ENCODE data around the gene DTNA. TPM values are rescaled to one million over a fixed set of nuclear protein-coding genes. Genes with fewer than 3 reads are reported as not detected.
A peak's percentile ranks its signal among the peaks of the same experiment; 100 is the strongest.

The DTNA gene
- total and polyA plus RNA-seq, 2 donors (not counting 1 experiment from before 2014, with no cell fraction given) = 38.8 to 49.8 TPM

DNA sequence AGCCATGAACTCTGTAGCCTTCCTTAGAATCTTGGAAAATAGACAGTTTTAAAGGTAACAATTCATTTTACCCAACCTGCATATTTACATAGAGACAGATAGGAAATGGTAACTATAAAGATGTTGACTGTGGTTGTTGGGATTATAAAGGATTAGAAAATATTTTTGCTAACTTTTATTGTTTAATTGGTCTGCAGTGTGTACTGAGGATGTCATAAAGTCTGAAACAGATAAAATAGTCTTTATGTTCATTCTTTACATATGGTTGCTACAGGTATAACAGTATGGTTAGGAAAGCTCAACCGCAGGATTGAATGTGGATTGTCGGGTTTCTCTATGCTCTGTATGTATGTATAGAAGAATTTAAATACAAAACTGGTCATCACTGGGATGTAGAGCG is 7.3 kb upstream of the DTNA start:
- no peak overlapping the region for H3K4me3 ChIP-seq (replicated peaks in 1 of 4; ENCODE audit: control extremely low read depth in 1 of 4, insufficient read depth in 1 of 4, low read depth in 3 of 4, low read length in 4 of 4)
- H3K27me3 ChIP-seq (ENCODE audit: control insufficient read depth, insufficient read depth, low read length) = no peaks in the 10 kb centered on the region
- no peaks in the 10 kb centered on the region for H4K20me1 ChIP-seq (ENCODE audit: control insufficient read depth, extremely low read depth, insufficient read depth, low read length)
- H3K4me1 ChIP-seq (ENCODE audit: control insufficient read depth, extremely low read depth, insufficient read depth, low read length) = peaks cover 5% of the 10 kb centered on the region
- H3K4me2 ChIP-seq (ENCODE audit: extremely low read depth, insufficient read depth, low read length) = no peak overlapping the region
- no peak overlapping the region for H2AFZ ChIP-seq (ENCODE audit: low read length)
- no peaks in the 10 kb centered on the region for H3K36me3 ChIP-seq (ENCODE audit: control insufficient read depth, insufficient read depth, low read length)
- H3K9ac ChIP-seq (ENCODE audit: insufficient read depth, low read length) = no peak overlapping the region
- H3K27ac ChIP-seq (ENCODE audit: insufficient read depth, low read length) = no peak overlapping the region
- DNase-seq (ENCODE audit: low read depth in 2 of 2) = no peak
- TF ChIP-seq CTCF (conservative IDR thresholded peaks at IDR 0.05 in 1 of 2, IDR thresholded peaks at IDR 0.05 in 1 of 2; ENCODE audit: low read depth in 1 of 2, low read length in 2 of 2) (no peak), EZH2 (IDR thresholded peaks at IDR 0.05; ENCODE audit: low read length, missing control alignments) (no peak)
- H3K9me3 ChIP-seq (ENCODE audit: control insufficient read depth, insufficient read depth, low read depth, low read length) = no peaks in the 10 kb centered on the region
- no peaks in the 10 kb centered on the region for H3K79me2 ChIP-seq (ENCODE audit: control insufficient read depth, insufficient read depth, low read length)

DNA sequence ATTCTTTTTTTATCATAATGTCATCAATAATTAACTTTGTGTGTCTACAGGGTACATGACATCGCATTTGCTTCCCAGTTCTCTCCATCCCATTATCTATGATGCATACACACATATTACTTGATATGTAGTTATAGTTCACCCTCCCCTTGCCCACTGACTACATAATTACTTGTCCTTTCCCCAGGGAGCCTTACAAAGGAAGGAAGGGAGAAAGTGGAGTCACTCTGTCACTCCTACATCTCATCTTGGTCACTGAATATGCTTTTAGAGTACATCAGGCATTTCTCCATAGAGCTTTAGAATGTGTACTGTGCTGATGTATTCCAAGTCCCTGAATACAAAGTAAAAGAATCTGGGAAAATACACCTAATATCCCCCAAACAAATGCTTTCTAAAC is 6.0 kb upstream of the DTNA start:
- Histone ChIP-seq H3K9ac (ENCODE audit: insufficient read depth, low read length) (no peak overlapping the region), H4K20me1 (ENCODE audit: control insufficient read depth, extremely low read depth, insufficient read depth, low read length) (no peaks in the 10 kb centered on the region), H3K27ac (ENCODE audit: insufficient read depth, low read length) (no peak overlapping the region), H3K27me3 (ENCODE audit: control insufficient read depth, insufficient read depth, low read length) (no peaks in the 10 kb centered on the region), H3K4me2 (ENCODE audit: extremely low read depth, insufficient read depth, low read length) (no peak overlapping the region), H3K79me2 (ENCODE audit: control insufficient read depth, insufficient read depth, low read length) (no peaks in the 10 kb centered on the region), H3K9me3 (ENCODE audit: control insufficient read depth, insufficient read depth, low read depth, low read length) (no peaks in the 10 kb centered on the region), H2AFZ (ENCODE audit: low read length) (peak overlapping the region; percentile 12), H3K36me3 (ENCODE audit: control insufficient read depth, insufficient read depth, low read length) (no peaks in the 10 kb centered on the region), H3K4me3 (replicated peaks in 1 of 4; ENCODE audit: control extremely low read depth in 1 of 4, insufficient read depth in 1 of 4, low read depth in 3 of 4, low read length in 4 of 4) (no peak overlapping the region), H3K4me1 (ENCODE audit: control insufficient read depth, extremely low read depth, insufficient read depth, low read length) (peaks cover 15% of the 10 kb centered on the region)
- no peak for TF ChIP-seq CTCF (conservative IDR thresholded peaks at IDR 0.05 in 1 of 2, IDR thresholded peaks at IDR 0.05 in 1 of 2; ENCODE audit: low read depth in 1 of 2, low read length in 2 of 2)
- no peak for TF ChIP-seq EZH2 (IDR thresholded peaks at IDR 0.05; ENCODE audit: low read length, missing control alignments)
- DNase-seq (ENCODE audit: low read depth in 2 of 2) = no peak

DNA sequence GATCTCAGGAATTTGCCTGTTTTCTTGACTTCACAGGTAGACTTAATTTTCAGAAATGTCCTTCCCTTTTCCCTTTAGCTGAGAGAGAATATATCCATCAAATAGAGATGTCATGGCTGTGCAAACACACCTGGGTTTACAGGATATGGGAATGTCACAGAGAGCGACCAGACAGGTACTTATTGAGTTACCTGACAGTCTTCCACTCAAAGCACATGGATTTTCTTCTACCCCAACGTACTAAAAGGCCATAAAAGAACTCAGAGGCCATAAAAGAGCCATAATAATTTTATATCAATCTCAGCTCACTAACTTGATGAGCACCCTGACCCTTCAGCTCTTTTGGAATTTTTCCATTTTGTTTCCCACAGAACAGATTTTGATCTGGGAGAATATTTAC is 5.3 kb upstream of the DTNA start:
- no peak for TF ChIP-seq CTCF (conservative IDR thresholded peaks at IDR 0.05 in 1 of 2, IDR thresholded peaks at IDR 0.05 in 1 of 2; ENCODE audit: low read depth in 1 of 2, low read length in 2 of 2)
- Histone ChIP-seq H3K9me3 (ENCODE audit: control insufficient read depth, insufficient read depth, low read depth, low read length) (no peaks in the 10 kb centered on the region), H4K20me1 (ENCODE audit: control insufficient read depth, extremely low read depth, insufficient read depth, low read length) (no peaks in the 10 kb centered on the region), H3K4me1 (ENCODE audit: control insufficient read depth, extremely low read depth, insufficient read depth, low read length) (peaks cover 19% of the 10 kb centered on the region), H3K4me3 (replicated peaks in 1 of 4; ENCODE audit: control extremely low read depth in 1 of 4, insufficient read depth in 1 of 4, low read depth in 3 of 4, low read length in 4 of 4) (no peak overlapping the region), H3K27ac (ENCODE audit: insufficient read depth, low read length) (no peak overlapping the region), H3K4me2 (ENCODE audit: extremely low read depth, insufficient read depth, low read length) (no peak overlapping the region), H3K79me2 (ENCODE audit: control insufficient read depth, insufficient read depth, low read length) (no peaks in the 10 kb centered on the region), H3K36me3 (ENCODE audit: control insufficient read depth, insufficient read depth, low read length) (no peaks in the 10 kb centered on the region), H3K27me3 (ENCODE audit: control insufficient read depth, insufficient read depth, low read length) (no peaks in the 10 kb centered on the region), H3K9ac (ENCODE audit: insufficient read depth, low read length) (no peak overlapping the region), H2AFZ (ENCODE audit: low read length) (no peak overlapping the region)
- no peak for DNase-seq (ENCODE audit: low read depth in 2 of 2)

All from fibroblast of lung (primary cell).